Measurements from ENCODE around the gene PAXX. TPM values are rescaled to one million over a fixed set of nuclear protein-coding genes. Genes with fewer than 3 reads are reported as not detected.

Gene PAXX
- total RNA-seq, 2 donors from 2014 or later, result 29.9 to 81.0 TPM

- H3K27ac ChIP-seq, result no peak overlapping the region
- DNase-seq, result no peak
- intact Hi-C loops (cut with DNase I), result no loop called here
Measured at GRCh38 chr9:136958898-136959850, 33.0 kb upstream of the PAXX start.

GRCh38 chr9:136960212-136960937 lies 31.8 kb upstream of the PAXX start:
- no peaks in the 10 kb centered on the region for H3K9me3 ChIP-seq
- no peak overlapping the region for H3K9ac ChIP-seq (ENCODE audit: low read depth in 2 of 2, low read length in 2 of 2)
- no peak for DNase-seq
- H3K36me3 ChIP-seq, result no peaks in the 10 kb centered on the region
- H3K27ac ChIP-seq, result no peak overlapping the region
- no peaks in the 10 kb centered on the region for H3K27me3 ChIP-seq
- no peaks in the 10 kb centered on the region for H3K4me1 ChIP-seq
- intact Hi-C loops (cut with DNase I), result no loop called here
- no peak for TF ChIP-seq CTCF (IDR thresholded peaks at IDR 0.05)
- no peak overlapping the region for H3K4me3 ChIP-seq

More at GRCh38 chr9:136958898-136959850, 33.0 kb upstream of the PAXX start:
- no peaks in the 10 kb centered on the region for H3K9me3 ChIP-seq
- no peaks in the 10 kb centered on the region for H3K27me3 ChIP-seq
- TF ChIP-seq CTCF (IDR thresholded peaks at IDR 0.05), result no peak
- no peaks in the 10 kb centered on the region for H3K4me1 ChIP-seq
- H3K4me3 ChIP-seq, result no peak overlapping the region
- H3K36me3 ChIP-seq, result no peaks in the 10 kb centered on the region
- no peak overlapping the region for H3K9ac ChIP-seq (ENCODE audit: low read depth in 2 of 2, low read length in 2 of 2)

- intact Hi-C loops (cut with DNase I), result no loop called here
- H3K27me3 ChIP-seq, result no peaks in the 10 kb centered on the region
- TF ChIP-seq CTCF (IDR thresholded peaks at IDR 0.05), result no peak
Measured at GRCh38 chr9:136960938-136961275, 31.3 kb upstream of the PAXX start.

GRCh38 chr9:136961279-136962065 lies 30.8 kb upstream of the PAXX start:
- no peak for DNase-seq
- Histone ChIP-seq H3K27me3 (no peaks in the 10 kb centered on the region), H3K4me1 (no peaks in the 10 kb centered on the region), H3K36me3 (no peaks in the 10 kb centered on the region), H3K27ac (no peak overlapping the region), H3K9me3 (no peaks in the 10 kb centered on the region), H3K9ac (ENCODE audit: low read depth in 2 of 2, low read length in 2 of 2) (no peak overlapping the region), H3K4me3 (no peak overlapping the region)
- TF ChIP-seq CTCF (IDR thresholded peaks at IDR 0.05), result no peak
- intact Hi-C loops (cut with DNase I), result no loop called here

More at GRCh38 chr9:136960938-136961275, 31.3 kb upstream of the PAXX start:
- Histone ChIP-seq H3K4me1 (no peaks in the 10 kb centered on the region), H3K9ac (ENCODE audit: low read depth in 2 of 2, low read length in 2 of 2) (no peak overlapping the region), H3K9me3 (no peaks in the 10 kb centered on the region), H3K27ac (no peak overlapping the region), H3K4me3 (no peak overlapping the region), H3K36me3 (no peaks in the 10 kb centered on the region)
- DNase-seq, result no peak

GRCh38 chr9:136962163-136962562 lies 30.1 kb upstream of the PAXX start:
- TF ChIP-seq CTCF (IDR thresholded peaks at IDR 0.05), result no peak
- H3K4me1 ChIP-seq, result no peaks in the 10 kb centered on the region
- no peaks in the 10 kb centered on the region for H3K9me3 ChIP-seq
- H3K4me3 ChIP-seq, result no peak overlapping the region
- no peaks in the 10 kb centered on the region for H3K27me3 ChIP-seq
- DNase-seq, result no peak
- no peak overlapping the region for H3K9ac ChIP-seq (ENCODE audit: low read depth in 2 of 2, low read length in 2 of 2)
- intact Hi-C loops (cut with DNase I), result no loop called here
- no peak overlapping the region for H3K27ac ChIP-seq
- H3K36me3 ChIP-seq, result no peaks in the 10 kb centered on the region

All from colonic mucosa (tissue), 4 donors.